ENCODE data around the gene EIF2AK3. TPM values are rescaled to one million over a fixed set of nuclear protein-coding genes. Genes with fewer than 3 reads are reported as not detected.
A peak's percentile ranks its signal among the peaks of the same experiment; 100 is the strongest.

Gene EIF2AK3
- total and polyA plus RNA-seq, 2 of the 13 experiments (the other 11 are each of a cell fraction or from before 2014, with no cell fraction given), result 10.3 to 30.6 TPM

DNA sequence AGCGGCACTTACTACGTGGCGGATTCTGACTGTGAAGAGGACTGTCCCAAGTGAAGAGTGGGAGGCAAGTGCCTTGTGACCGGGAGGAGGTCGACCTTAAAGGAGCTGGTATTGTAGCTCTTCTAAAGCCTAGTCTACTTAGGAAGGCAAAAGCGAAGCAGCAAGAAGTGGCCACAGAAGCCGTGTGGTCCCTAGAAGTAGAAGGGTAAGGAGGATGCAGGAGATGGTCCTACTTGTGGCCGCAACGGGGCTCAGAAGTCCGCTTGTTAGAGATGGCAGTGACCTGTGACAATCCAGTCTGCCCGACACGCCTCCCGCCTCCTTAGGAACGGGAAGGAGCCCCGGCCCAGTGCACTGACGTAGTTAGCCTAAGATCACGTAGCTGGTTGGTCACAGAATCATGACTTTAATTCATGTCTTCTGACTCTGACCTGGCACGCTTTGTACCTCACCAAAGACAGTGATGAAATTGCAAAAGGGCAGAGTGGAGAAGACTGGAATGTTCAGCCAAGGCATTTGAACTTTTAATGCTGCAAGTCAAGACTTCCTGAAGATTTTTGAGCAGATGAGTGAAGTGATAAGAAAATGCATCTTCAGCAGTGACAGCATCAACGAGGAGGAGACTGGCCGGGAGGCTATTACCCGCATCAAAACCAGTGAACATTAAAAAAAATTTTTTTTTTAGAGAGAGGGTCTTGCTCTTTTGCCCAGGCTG lies 749 bp upstream of the EIF2AK3 start (continued):
- TF ChIP-seq ZNF839 (CRISPR knock-in tag; IDR thresholded peaks at IDR 0.05; ENCODE audit: borderline replicate concordance) (no peak), RFX5 (IDR thresholded peaks at IDR 0.05; ENCODE audit: low read depth, low read length) (no peak), ZFP36L1 (CRISPR knock-in tag; IDR thresholded peaks at IDR 0.05) (no peak), RBM22 (optimal IDR thresholded peaks at IDR 0.05; ENCODE audit: low read length) (peak; percentile 83), U2AF2 (IDR thresholded peaks at IDR 0.05; ENCODE audit: low read depth, low read length) (no peak), GZF1 (CRISPR knock-in tag; IDR thresholded peaks at IDR 0.05) (0 out of 2 replicates have a peak, but pooled peaks have one; percentile 73), MXD4 (CRISPR knock-in tag; IDR thresholded peaks at IDR 0.05) (no peak), JDP2 (CRISPR knock-in tag; IDR thresholded peaks at IDR 0.05; ENCODE audit: borderline replicate concordance) (no peak), ZNF3 (CRISPR knock-in tag; IDR thresholded peaks at IDR 0.05) (no peak), RFX1 (IDR thresholded peaks at IDR 0.05) (no peak), MZF1 (CRISPR knock-in tag; IDR thresholded peaks at IDR 0.05; ENCODE audit: borderline replicate concordance) (peak; percentile 84; the same call in 1 of the 2 replicates), ZNF841 (CRISPR knock-in tag; IDR thresholded peaks at IDR 0.05; ENCODE audit: borderline replicate concordance) (no peak), ARNT2 (CRISPR knock-in tag; IDR thresholded peaks at IDR 0.05; ENCODE audit: low read depth) (peak; percentile 58)
- TF ChIP-seq, protein P1, sequence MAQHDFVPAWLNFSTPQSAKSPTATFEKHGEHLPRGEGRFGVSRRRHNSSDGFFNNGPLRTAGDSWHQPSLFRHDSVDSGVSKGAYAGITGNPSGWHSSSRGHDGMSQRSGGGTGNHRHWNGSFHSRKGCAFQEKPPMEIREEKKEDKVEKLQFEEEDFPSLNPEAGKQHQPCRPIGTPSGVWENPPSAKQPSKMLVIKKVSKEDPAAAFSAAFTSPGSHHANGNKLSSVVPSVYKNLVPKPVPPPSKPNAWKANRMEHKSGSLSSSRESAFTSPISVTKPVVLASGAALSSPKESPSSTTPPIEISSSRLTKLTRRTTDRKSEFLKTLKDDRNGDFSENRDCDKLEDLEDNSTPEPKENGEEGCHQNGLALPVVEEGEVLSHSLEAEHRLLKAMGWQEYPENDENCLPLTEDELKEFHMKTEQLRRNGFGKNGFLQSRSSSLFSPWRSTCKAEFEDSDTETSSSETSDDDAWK (CRISPR knock-in tag; IDR thresholded peaks at IDR 0.05), result no peak
- TF ChIP-seq, protein P2, sequence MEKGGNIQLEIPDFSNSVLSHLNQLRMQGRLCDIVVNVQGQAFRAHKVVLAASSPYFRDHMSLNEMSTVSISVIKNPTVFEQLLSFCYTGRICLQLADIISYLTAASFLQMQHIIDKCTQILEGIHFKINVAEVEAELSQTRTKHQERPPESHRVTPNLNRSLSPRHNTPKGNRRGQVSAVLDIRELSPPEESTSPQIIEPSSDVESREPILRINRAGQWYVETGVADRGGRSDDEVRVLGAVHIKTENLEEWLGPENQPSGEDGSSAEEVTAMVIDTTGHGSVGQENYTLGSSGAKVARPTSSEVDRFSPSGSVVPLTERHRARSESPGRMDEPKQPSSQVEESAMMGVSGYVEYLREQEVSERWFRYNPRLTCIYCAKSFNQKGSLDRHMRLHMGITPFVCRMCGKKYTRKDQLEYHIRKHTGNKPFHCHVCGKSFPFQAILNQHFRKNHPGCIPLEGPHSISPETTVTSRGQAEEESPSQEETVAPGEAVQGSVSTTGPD (CRISPR knock-in tag; IDR thresholded peaks at IDR 0.05), result no peak
- TF ChIP-seq, protein P3, sequence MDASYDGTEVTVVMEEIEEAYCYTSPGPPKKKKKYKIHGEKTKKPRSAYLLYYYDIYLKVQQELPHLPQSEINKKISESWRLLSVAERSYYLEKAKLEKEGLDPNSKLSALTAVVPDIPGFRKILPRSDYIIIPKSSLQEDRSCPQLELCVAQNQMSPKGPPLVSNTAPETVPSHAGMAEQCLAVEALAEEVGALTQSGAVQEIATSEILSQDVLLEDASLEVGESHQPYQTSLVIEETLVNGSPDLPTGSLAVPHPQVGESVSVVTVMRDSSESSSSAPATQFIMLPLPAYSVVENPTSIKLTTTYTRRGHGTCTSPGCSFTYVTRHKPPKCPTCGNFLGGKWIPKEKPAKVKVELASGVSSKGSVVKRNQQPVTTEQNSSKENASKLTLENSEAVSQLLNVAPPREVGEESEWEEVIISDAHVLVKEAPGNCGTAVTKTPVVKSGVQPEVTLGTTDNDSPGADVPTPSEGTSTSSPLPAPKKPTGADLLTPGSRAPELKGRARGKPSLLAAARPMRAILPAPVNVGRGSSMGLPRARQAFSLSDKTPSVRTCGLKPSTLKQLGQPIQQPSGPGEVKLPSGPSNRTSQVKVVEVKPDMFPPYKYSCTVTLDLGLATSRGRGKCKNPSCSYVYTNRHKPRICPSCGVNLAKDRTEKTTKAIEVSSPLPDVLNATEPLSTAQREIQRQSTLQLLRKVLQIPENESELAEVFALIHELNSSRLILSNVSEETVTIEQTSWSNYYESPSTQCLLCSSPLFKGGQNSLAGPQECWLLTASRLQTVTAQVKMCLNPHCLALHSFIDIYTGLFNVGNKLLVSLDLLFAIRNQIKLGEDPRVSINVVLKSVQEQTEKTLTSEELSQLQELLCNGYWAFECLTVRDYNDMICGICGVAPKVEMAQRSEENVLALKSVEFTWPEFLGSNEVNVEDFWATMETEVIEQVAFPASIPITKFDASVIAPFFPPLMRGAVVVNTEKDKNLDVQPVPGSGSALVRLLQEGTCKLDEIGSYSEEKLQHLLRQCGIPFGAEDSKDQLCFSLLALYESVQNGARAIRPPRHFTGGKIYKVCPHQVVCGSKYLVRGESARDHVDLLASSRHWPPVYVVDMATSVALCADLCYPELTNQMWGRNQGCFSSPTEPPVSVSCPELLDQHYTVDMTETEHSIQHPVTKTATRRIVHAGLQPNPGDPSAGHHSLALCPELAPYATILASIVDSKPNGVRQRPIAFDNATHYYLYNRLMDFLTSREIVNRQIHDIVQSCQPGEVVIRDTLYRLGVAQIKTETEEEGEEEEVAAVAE (CRISPR knock-in tag; IDR thresholded peaks at IDR 0.05; ENCODE audit: borderline replicate concordance), result peak; percentile 16; the same call in 1 of the 2 replicates
- TF ChIP-seq, protein P4, sequence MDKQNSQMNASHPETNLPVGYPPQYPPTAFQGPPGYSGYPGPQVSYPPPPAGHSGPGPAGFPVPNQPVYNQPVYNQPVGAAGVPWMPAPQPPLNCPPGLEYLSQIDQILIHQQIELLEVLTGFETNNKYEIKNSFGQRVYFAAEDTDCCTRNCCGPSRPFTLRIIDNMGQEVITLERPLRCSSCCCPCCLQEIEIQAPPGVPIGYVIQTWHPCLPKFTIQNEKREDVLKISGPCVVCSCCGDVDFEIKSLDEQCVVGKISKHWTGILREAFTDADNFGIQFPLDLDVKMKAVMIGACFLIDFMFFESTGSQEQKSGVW (CRISPR knock-in tag; IDR thresholded peaks at IDR 0.05; ENCODE audit: borderline replicate concordance), result no peak
- TF ChIP-seq, protein P5, sequence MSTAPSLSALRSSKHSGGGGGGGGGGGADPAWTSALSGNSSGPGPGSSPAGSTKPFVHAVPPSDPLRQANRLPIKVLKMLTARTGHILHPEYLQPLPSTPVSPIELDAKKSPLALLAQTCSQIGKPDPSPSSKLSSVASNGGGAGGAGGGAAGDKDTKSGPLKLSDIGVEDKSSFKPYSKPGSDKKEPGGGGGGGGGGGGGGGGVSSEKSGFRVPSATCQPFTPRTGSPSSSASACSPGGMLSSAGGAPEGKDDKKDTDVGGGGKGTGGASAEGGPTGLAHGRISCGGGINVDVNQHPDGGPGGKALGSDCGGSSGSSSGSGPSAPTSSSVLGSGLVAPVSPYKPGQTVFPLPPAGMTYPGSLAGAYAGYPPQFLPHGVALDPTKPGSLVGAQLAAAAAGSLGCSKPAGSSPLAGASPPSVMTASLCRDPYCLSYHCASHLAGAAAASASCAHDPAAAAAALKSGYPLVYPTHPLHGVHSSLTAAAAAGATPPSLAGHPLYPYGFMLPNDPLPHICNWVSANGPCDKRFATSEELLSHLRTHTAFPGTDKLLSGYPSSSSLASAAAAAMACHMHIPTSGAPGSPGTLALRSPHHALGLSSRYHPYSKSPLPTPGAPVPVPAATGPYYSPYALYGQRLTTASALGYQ (CRISPR knock-in tag; IDR thresholded peaks at IDR 0.05), result no peak; the same call in 1 of the 2 replicates
